ENCODE data around the gene POLRMT. TPM values are rescaled to one million over a fixed set of nuclear protein-coding genes. Genes with fewer than 3 reads are reported as not detected.

POLRMT gene
- total RNA-seq, 6 experiments from 2014 or later = 29.9 to 44.2 (median 34.7) TPM

DNA sequence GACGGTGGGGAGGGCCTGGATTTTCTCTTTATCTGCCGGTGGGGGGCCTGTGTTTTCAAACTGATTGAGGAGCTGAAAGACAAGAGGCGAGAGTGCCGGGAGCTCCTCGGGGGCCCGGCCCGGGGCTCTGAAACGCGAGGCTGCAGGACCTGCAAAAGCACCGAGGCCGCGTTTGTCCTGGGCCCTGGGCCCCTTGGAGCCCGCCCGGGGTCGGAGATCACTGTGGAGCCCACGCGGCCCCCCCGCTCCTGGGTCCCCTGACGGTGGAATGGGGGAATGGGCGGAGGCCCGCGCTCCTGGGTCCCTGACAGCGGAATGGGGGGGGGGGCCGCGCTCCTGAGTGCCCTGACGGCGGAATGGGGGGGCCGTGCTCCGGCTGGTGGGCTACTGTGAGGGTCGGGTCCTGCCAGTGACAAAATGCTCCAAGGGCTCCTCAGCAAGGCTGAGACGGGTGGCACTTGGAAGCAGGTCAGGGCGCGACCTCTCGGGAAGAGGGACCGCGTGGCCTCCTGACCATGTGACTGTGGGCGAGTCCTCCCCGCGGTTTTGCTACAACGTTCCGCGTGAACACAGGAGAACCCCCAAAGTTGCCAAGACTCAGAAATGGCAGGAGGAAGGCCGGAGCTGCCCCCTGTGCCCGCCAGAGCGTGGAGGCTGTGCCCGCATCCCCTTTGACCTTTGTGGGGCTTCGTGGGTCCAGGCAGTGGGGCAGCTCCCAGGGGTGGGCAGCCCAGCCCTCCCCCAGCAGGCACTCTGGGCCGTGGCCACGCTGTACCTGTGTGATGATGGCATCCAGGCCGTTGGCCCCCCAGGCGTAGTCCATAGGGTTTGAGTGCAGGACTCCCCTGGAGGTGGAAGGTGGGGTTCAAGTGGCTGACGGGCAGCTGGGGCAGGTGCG is 15.8 kb upstream of the POLRMT start:
- no peaks in the 10 kb centered on the region for H3K4me1 Mint-ChIP-seq (ENCODE audit: low read depth)
- peaks cover 4% of the 10 kb centered on the region; the same call in 1 of the 2 replicates for H3K36me3 Mint-ChIP-seq (ENCODE audit: low read depth)
- H3K27ac Mint-ChIP-seq = no peak overlapping the region
- no peak overlapping the region for H3K4me3 Mint-ChIP-seq
- no peak for DNase-seq
- no peaks in the 10 kb centered on the region for H3K27me3 Mint-ChIP-seq (ENCODE audit: insufficient read depth)
- no peaks in the 10 kb centered on the region for H3K9me3 Mint-ChIP-seq
- TF ChIP-seq, protein P1, sequence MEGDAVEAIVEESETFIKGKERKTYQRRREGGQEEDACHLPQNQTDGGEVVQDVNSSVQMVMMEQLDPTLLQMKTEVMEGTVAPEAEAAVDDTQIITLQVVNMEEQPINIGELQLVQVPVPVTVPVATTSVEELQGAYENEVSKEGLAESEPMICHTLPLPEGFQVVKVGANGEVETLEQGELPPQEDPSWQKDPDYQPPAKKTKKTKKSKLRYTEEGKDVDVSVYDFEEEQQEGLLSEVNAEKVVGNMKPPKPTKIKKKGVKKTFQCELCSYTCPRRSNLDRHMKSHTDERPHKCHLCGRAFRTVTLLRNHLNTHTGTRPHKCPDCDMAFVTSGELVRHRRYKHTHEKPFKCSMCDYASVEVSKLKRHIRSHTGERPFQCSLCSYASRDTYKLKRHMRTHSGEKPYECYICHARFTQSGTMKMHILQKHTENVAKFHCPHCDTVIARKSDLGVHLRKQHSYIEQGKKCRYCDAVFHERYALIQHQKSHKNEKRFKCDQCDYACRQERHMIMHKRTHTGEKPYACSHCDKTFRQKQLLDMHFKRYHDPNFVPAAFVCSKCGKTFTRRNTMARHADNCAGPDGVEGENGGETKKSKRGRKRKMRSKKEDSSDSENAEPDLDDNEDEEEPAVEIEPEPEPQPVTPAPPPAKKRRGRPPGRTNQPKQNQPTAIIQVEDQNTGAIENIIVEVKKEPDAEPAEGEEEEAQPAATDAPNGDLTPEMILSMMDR (IDR thresholded peaks at IDR 0.05) = no peak

DNA sequence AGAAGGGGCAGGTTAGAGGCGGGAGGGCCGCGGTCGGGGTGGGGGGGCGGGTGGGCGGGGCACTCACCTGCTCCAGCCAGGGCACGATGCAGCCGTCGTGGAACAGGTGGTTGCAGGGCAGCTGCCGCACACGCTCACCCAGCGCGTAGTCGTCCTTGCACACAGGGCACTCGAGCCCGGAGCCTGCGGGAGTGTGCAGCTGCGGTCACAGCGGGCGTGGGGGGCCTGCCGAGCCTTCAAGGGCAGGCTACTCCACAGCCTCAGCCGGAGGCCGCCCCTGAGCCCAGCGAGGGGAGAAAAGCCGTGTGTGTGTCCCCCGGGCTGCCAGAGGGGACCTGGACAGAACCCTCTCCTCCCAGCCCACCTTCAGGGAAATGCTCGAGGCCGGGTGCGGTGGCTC is 15.0 kb upstream of the POLRMT start:
- Mint-ChIP-seq H3K27me3 (ENCODE audit: insufficient read depth) (no peaks in the 10 kb centered on the region), H3K9me3 (no peaks in the 10 kb centered on the region), H3K4me1 (ENCODE audit: low read depth) (no peaks in the 10 kb centered on the region), H3K4me3 (no peak overlapping the region), H3K36me3 (ENCODE audit: low read depth) (peaks cover 4% of the 10 kb centered on the region; the same call in 1 of the 2 replicates), H3K27ac (no peak overlapping the region)
- TF ChIP-seq, protein P1 (IDR thresholded peaks at IDR 0.05) = no peak
- no peak for DNase-seq

DNA sequence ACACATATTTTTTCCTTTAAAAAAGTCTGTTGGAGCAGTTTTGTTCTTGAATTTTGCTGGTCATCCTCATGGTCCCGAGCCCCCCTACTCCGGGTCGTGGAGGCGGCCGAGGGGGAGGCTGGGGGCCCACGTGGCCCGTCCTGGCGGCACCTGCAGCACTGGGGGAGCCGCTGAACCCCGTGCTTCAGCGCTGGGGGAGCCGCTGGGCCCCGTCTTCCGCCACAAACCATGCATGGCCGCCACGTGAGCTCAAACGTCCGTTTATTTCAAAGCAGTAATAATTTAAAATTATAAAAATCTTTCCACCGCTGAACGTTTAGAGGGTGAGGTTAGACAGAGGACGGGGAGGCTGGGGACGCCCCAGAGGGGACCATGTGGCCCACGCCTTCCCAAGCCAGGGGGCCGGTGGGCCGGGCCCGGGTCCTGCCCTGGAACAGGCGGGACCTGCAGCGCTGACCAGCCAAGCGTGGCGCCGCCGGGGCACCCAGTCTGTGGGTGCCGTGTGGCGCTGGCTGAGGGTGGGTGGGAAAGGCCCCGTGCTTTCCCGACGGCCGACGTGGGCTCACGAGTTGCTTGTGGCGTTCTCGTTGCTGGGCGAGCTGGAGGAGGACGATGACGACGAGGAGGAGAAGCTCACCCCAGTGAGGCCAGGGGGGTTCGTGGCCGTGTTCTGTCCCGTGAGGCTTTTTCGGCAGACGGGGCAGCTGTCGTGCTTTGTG is 14.4 kb upstream of the POLRMT start:
- TF ChIP-seq, protein P1 (IDR thresholded peaks at IDR 0.05) = no peak

DNA sequence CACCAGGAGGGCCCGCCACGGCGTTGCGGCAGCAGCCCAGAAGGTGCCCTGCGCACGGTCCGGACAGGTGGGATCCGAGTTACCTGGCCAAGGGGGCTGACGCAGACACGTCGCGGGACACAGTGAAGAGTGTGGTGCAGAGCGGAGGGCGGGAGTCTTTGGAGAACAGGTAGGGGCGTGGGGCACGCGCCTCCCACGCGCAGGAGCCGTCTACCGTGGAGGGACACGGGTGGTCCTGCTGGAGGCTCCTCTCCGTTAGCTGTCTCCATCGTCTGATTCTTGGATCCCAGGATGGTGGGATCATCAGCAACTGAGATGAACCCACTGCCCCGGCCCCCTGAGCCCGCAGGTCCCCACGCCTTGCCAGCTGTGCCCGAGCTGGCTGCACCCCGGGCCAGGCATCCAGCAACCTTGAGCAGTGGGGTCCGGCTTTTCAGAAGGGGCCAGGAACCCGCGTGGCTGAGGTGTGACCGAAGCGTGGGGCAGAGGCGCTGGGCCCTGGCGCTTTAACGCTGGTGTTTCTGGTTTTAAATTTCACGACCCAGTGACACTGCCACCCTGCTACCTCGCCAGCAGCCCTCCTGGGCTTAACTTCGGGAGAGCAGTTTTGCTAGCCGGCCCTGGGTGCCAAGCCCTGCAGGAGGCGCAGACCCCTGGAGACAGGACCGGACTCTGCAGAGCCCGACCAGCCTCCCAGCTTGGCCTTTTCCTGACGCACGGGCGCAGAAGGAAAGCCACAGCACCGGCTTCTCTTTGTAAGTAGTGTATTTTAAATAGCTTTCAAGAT is 13.6 kb upstream of the POLRMT start:
- no peaks in the 10 kb centered on the region for H3K27me3 Mint-ChIP-seq (ENCODE audit: insufficient read depth)
- H3K27ac Mint-ChIP-seq = no peak overlapping the region
- H3K9me3 Mint-ChIP-seq = no peaks in the 10 kb centered on the region
- H3K4me1 Mint-ChIP-seq (ENCODE audit: low read depth) = no peaks in the 10 kb centered on the region
- no peak for DNase-seq
- peaks cover 4% of the 10 kb centered on the region; the same call in 1 of the 2 replicates for H3K36me3 Mint-ChIP-seq (ENCODE audit: low read depth)
- TF ChIP-seq, protein P1 (IDR thresholded peaks at IDR 0.05) = no peak
- no peak overlapping the region for H3K4me3 Mint-ChIP-seq

More for the DNA sequence above, 14.4 kb upstream of the POLRMT start:
- no peaks in the 10 kb centered on the region for H3K27me3 Mint-ChIP-seq (ENCODE audit: insufficient read depth)
- H3K4me1 Mint-ChIP-seq (ENCODE audit: low read depth) = no peaks in the 10 kb centered on the region
- H3K9me3 Mint-ChIP-seq = no peaks in the 10 kb centered on the region
- DNase-seq = no peak
- no peak overlapping the region for H3K27ac Mint-ChIP-seq
- H3K36me3 Mint-ChIP-seq (ENCODE audit: low read depth) = peaks cover 4% of the 10 kb centered on the region; the same call in 1 of the 2 replicates
- H3K4me3 Mint-ChIP-seq = no peak overlapping the region

Measured in HFFc6 (cell line).